Body of pancreas (tissue), 4 donors: ENCODE measurements around the gene SSR3. TPM values are rescaled to one million over a fixed set of nuclear protein-coding genes. Genes with fewer than 3 reads are reported as not detected.

Experiments used
- ATAC-seq: fragments of 150-250 bp; one replicate; pipeline ENCODE4 v1.9.1; 2016
- DNase-seq, 4 donors: peaks; one replicate each; pipeline ENCODE4 v3.0.0-alpha.2; 2019
- H3K27ac ChIP-seq, 4 donors: fragments of 200-600 bp; sonication (generic); 1 replicate in 3 of 4; 2 replicates in 1 of 4; pipeline versions ENCODE4 v1.5.1 to v1.6.1; 2016 to 2019; ENCODE audit warnings: mild to moderate bottlenecking in 1 of 4, mixed read lengths in 1 of 4, moderate library complexity in 1 of 4
- H3K27me3 ChIP-seq, 2 donors: fragments of 200-600 bp; sonication (generic); one replicate each; pipeline ENCODE4 v1.6.0; 2016; ENCODE audit warnings: mild to moderate bottlenecking in 1 of 2
- H3K36me3 ChIP-seq, 2 donors: fragments of 200-600 bp; sonication (generic); replicated peaks in 1 of 2; 2 replicates each; pipeline ENCODE4 v1.5.1; 2016; ENCODE audit warnings: low read depth in 2 of 2; ENCODE audit not compliant: insufficient read depth in 1 of 2
- H3K4me1 ChIP-seq: fragments of 200-600 bp; sonication (generic); one replicate; pipeline ENCODE4 v1.6.0; 2016
- H3K4me3 ChIP-seq, 2 donors: fragments of 200-600 bp; sonication (generic); 1 replicate in 1 of 2; 2 replicates in 1 of 2; pipeline ENCODE4 v1.5.1; 2016 to 2019
- H3K9me3 ChIP-seq, 3 donors: fragments of 200-600 bp; sonication (generic); 1 replicate in 2 of 3; 2 replicates in 1 of 3; pipeline ENCODE4 v1.5.1; 2016
- POLR2A ChIP-seq, 3 donors: fragments of 450-650 bp; IDR thresholded peaks; one replicate each; pipeline ENCODE4 v1.6.1; 2016; ENCODE audit warnings: antibody characterized with exemption in 3 of 3, mild to moderate bottlenecking in 2 of 3
- WGBS, 2 donors: methylation state at CpG; one replicate each; pipeline ENCODE4 v1.1.5; 2017; 5-methylcytosine and 5-hydroxymethylcytosine counted together
- intact Hi-C: fragments of 100-400 bp; cut with DNase I; formaldehyde crosslinking; loops from one replicate; pipeline ENCODE4 v1.15.1; 2023
- total RNA-seq, 2 donors: library from RNA; depleted of rRNA; stranded (reverse); fragments of >200 nt; gene quantifications; one replicate each; pipeline ENCODE4 v1.1.0, GENCODE V29; 2016
- TF ChIP-seq, protein P1 (sequence below), 7 experiments: fragments of 450-650 bp in 4 of 7; fragments of 200-600 bp in 3 of 7; sonication (generic) in 3 of 7; IDR thresholded peaks; one replicate each; pipeline ENCODE4 v1.5.1; 2016 to 2019; ENCODE audit warnings: antibody characterized with exemption in 7 of 7

The SSR3 gene
- total RNA-seq, 2 donors from 2014 or later = 77.1 to 97.5 TPM

GRCh38 chr3:156554515-156554841 lies 439 bp downstream of the SSR3 start:
- WGBS, 2 donors = 0% methylated on average over 4 to 11 of the region's 11 CpGs
- H3K9me3 ChIP-seq = no peaks in the 10 kb centered on the region
- H3K27ac ChIP-seq = peak overlapping the region; percentile 91 to 98 (median 93)
- TF ChIP-seq, protein P1, sequence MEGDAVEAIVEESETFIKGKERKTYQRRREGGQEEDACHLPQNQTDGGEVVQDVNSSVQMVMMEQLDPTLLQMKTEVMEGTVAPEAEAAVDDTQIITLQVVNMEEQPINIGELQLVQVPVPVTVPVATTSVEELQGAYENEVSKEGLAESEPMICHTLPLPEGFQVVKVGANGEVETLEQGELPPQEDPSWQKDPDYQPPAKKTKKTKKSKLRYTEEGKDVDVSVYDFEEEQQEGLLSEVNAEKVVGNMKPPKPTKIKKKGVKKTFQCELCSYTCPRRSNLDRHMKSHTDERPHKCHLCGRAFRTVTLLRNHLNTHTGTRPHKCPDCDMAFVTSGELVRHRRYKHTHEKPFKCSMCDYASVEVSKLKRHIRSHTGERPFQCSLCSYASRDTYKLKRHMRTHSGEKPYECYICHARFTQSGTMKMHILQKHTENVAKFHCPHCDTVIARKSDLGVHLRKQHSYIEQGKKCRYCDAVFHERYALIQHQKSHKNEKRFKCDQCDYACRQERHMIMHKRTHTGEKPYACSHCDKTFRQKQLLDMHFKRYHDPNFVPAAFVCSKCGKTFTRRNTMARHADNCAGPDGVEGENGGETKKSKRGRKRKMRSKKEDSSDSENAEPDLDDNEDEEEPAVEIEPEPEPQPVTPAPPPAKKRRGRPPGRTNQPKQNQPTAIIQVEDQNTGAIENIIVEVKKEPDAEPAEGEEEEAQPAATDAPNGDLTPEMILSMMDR (IDR thresholded peaks at IDR 0.05) = no peak
- TF ChIP-seq POLR2A (IDR thresholded peaks at IDR 0.05) = no peak
- intact Hi-C loops = no loop called here
- DNase-seq (no peak), ATAC-seq (no peak)
- peaks cover 49% of the 10 kb centered on the region for H3K4me1 ChIP-seq
- no peaks in the 10 kb centered on the region for H3K36me3 ChIP-seq
- peak overlapping the region; percentile 54 to 70 for H3K4me3 ChIP-seq
- H3K27me3 ChIP-seq = no peaks in the 10 kb centered on the region

DNA sequence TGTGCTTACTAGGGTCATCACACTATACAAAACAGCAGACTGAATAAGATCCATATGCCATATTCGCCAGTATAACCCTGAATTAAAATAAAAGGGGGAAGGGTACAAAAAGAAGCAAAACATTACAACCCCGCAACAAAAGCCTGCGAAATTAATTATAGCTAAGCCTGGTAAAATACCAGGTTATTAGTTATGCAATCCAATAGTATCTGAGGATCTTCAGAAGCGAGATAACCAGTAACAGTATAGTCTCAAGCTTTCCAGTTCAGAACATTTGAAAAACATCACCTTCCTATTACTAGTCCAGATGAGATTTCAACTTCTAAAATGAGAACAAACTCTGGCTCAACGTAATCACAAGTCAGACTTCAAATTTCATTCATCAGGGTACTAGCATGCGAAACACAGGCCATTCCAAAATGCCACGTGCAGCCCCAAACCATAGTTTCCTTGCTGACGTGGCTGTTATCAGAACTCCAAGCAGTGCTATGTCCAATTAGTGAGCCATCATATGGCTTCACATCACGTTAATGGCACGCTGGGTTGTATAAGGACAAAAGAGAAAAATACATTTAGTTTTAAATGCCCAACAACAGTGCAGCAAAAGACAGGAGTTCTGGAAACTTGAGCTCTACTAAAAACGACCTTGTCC lies 1.1 kb downstream of the SSR3 start:
- H3K27me3 ChIP-seq = no peaks in the 10 kb centered on the region
- intact Hi-C loops = no loop called here
- H3K27ac ChIP-seq = peak overlapping the region in 3 of 4 donors; percentile 91 to 98 (median 95)
- H3K9me3 ChIP-seq = no peaks in the 10 kb centered on the region
- ATAC-seq (peak; percentile 36), DNase-seq (peak; percentile 43 to 67 (median 56))
- TF ChIP-seq, protein P1 (IDR thresholded peaks at IDR 0.05) = no peak
- peak in 1 of 3 donors; percentile 15 for TF ChIP-seq POLR2A (IDR thresholded peaks at IDR 0.05)
- peak overlapping the region; percentile 54 to 70 for H3K4me3 ChIP-seq
- H3K36me3 ChIP-seq = no peaks in the 10 kb centered on the region
- H3K4me1 ChIP-seq = peaks cover 49% of the 10 kb centered on the region
- 7 to 16% methylated on average over 11 of the region's 11 CpGs for WGBS, 2 donors

GRCh38 chr3:156552973-156553372 lies 1.9 kb downstream of the SSR3 start:
- H3K4me3 ChIP-seq = no peak overlapping the region
- no peaks in the 10 kb centered on the region for H3K27me3 ChIP-seq
- WGBS, 2 donors = 39 to 41% methylated on average over 2 of the region's 2 CpGs
- DNase-seq = no peak
- TF ChIP-seq, protein P1 (IDR thresholded peaks at IDR 0.05) = no peak
- no peak for TF ChIP-seq POLR2A (IDR thresholded peaks at IDR 0.05)
- intact Hi-C loops = no loop called here
- ATAC-seq = no peak
- H3K9me3 ChIP-seq = no peaks in the 10 kb centered on the region
- H3K27ac ChIP-seq = no peak overlapping the region
- no peaks in the 10 kb centered on the region for H3K36me3 ChIP-seq
- peaks cover 51% of the 10 kb centered on the region for H3K4me1 ChIP-seq

- peaks cover 63% of the 10 kb centered on the region for H3K4me1 ChIP-seq
- ATAC-seq (no peak), DNase-seq (no peak)
- H3K36me3 ChIP-seq = no peaks in the 10 kb centered on the region
- H3K9me3 ChIP-seq = no peaks in the 10 kb centered on the region
- H3K27ac ChIP-seq = no peak overlapping the region
- WGBS, 2 donors = 89 to 94% methylated on average over 4 of the region's 4 CpGs
- intact Hi-C loops = no loop called here
- TF ChIP-seq, protein P1 (IDR thresholded peaks at IDR 0.05) = no peak
- no peak for TF ChIP-seq POLR2A (IDR thresholded peaks at IDR 0.05)
- H3K27me3 ChIP-seq = no peaks in the 10 kb centered on the region
- no peak overlapping the region for H3K4me3 ChIP-seq
Observed at GRCh38 chr3:156551746-156552145, 3.2 kb downstream of the SSR3 start.

DNA sequence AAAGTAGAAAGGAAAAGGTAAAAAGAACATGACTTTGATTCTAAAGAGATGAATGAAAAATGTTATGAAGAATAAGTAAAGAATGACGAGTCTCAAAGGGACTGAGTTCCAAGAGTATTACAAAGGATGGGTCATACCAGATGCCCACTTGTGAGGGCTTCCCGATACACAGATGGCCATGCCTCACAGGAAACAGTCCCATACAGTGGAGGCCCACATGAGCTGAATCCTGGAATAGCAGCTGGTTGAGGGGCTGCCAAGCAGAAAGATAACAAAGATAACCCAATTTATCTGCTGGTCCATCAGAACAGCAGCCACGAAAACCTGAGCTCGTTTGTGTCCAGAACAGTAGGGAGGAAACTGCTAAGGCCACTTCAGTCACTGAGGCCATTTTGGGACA lies 3.7 kb downstream of the SSR3 start:
- peaks cover 66% of the 10 kb centered on the region for H3K4me1 ChIP-seq
- TF ChIP-seq, protein P1 (IDR thresholded peaks at IDR 0.05) = no peak
- TF ChIP-seq POLR2A (IDR thresholded peaks at IDR 0.05) = no peak
- no peak for DNase-seq
- intact Hi-C loops = no loop called here
- no peak overlapping the region for H3K27ac ChIP-seq
- no peak for ATAC-seq
- no peaks in the 10 kb centered on the region for H3K36me3 ChIP-seq
- 33 to 42% methylated on average over 4 of the region's 4 CpGs for WGBS, 2 donors
- H3K27me3 ChIP-seq = no peaks in the 10 kb centered on the region
- H3K9me3 ChIP-seq = no peaks in the 10 kb centered on the region
- no peak overlapping the region for H3K4me3 ChIP-seq
